Stimulated activated CD4-positive, alpha-beta T cell treated with anti-CD3 and anti-CD28 coated beads, TNF-alpha, amount 100 ng/mL, for 48 hours (primary cell): Measurements from ENCODE around the gene FHIT.
"Not testable (repeated sequence)": the region's sequence is repeated elsewhere in the genome, so short reads cannot be mapped to it uniquely, and the experiment has no call there.

ENCODE experiments used
- DNase-seq, 3 donors: peaks; one replicate each; pipeline ENCODE4 v3.0.0-alpha.2; 2020; ENCODE audit warnings: low read depth in 3 of 3

Gene FHIT

DNA sequence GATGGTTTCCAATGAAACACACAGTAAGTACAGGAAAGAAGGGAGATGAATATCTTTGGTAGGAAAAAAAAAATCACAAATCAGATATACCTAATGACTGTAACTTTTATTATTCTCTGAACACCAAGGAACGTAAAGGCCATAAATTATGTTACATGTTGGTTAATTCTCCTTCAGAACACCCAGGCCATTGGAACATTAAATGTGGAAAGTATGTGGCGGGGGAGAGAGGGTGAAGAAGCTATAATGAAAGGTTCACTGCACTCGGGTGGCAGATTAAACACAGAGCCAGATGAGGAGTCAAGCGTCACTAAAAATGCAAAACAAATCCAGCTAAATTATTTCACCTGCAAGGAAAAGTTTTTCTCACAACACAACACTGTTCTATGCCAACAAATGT, 193.8 kb downstream of the FHIT start:
- no peak for DNase-seq

GRCh38 chr3:61055447-61055846, 195.8 kb downstream of the FHIT start:
- DNase-seq, result no peak

DNA sequence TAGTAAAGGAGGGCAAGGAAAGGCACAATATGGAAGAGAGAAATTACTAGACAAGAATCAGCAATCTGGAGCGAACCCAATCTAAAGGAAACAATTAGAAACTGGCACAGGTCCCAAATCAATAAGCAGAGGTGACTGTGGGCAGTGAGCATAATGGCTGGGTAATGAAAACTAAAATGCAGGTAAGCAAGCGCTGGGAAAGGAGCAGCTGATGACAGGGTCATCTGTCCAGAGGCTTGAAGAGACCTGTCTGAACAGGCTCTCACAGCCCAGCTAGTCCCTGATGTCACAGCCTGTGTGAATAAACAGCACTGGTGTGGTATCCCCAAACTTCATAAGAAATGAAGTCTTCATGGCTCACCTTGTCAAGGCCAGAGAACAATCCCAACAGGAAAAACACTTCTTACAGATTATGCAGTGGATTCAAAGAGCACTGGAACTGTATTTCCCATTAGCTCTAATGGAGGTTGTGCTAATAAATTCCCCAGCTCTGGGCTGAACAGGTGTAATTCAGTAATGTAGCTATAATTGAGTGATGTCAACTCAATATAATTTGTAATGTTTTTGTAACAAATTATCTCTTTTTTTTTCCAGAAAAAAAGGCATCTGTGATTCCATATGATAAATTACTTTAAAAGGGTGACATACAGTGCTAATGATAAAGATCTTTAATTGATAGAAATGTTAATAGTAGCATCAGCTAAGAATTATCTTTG, 197.3 kb downstream of the FHIT start:
- no peak for DNase-seq

DNA sequence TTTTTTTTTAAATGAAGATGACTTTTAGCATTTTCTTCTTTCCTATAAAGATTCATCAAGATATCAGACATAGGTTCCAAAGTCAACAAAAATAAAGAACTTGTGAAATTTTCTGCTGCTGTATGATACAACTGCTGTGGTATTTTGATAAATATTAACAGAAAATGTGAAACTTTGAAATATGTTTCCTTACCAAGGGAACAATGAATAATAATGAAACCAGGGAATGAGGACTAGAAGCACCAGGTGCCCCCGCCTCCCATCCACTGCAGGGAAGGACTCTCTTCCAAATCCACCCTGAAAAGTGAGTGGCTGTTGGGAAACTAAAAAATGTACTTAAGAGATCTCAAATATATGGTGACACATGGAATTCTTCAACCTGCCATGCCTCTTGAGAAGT, 198.4 kb downstream of the FHIT start:
- DNase-seq, result no peak

DNA sequence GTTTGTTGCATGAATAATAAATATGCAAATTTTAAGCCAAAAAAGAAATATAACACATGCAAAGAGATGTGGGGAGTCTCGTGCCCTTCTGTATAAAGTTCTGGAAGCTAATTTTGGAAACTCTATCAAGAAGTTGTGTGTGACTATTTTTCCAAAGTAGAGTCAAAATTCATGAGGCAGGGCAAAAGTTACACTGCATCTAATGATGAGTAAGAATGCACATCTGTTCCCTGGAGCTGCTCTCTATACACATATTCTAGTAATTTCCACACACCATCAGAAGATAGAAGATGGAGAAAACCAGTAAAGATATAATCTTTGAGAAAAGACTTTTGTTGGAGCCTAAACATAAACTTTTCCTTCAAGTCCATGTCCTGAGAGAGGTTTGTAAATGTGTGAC, 199.6 kb downstream of the FHIT start:
- DNase-seq, result no peak

DNA sequence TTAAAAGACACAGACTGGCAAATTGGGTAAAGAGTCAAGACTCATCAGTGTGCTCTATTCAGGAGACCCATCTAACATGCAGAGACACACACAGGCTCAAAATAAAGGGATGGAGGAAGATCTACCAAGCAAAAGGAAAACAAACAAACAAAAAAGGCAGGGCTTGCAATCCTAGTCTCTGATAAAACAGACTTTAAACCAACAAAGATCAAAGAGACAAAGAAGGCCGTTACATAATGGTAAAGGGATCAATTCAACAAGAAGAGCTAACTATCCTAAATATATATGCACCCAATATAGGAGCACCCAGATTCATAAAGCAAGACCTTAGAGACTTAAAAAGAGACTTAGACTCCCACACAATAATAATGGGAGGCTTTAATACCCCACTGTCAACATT, 206.1 kb downstream of the FHIT start:
- not testable (repeated sequence) for DNase-seq

GRCh38 chr3:61043156-61043555, 208.1 kb downstream of the FHIT start:
- DNase-seq, result no peak

- no peak for DNase-seq
Measured at GRCh38 chr3:61040618-61041017, 210.6 kb downstream of the FHIT start.

- no peak for DNase-seq
Measured at GRCh38 chr3:61035573-61035972, 215.7 kb downstream of the FHIT start.

GRCh38 chr3:61032991-61033390, 218.3 kb downstream of the FHIT start:
- DNase-seq, result no peak

DNA sequence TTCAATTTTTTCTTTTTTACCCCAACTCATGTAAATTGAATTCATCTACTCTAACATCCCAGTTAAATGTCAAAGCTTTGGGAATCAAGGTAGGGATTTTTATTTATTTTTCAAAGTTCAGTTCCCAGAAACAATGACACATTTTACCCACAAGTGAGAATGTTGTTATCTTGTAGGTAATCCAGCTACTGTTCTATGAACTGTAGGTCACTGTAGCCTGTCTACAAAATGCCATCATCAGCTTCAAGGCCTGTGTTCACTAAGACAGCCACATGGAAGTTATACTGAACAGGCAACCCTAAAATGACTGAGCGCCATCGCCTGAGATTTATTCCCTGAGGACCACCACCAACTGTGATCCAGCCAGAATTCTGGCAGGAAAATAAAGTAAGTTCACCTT, 219.7 kb downstream of the FHIT start:
- DNase-seq, result no peak

DNA sequence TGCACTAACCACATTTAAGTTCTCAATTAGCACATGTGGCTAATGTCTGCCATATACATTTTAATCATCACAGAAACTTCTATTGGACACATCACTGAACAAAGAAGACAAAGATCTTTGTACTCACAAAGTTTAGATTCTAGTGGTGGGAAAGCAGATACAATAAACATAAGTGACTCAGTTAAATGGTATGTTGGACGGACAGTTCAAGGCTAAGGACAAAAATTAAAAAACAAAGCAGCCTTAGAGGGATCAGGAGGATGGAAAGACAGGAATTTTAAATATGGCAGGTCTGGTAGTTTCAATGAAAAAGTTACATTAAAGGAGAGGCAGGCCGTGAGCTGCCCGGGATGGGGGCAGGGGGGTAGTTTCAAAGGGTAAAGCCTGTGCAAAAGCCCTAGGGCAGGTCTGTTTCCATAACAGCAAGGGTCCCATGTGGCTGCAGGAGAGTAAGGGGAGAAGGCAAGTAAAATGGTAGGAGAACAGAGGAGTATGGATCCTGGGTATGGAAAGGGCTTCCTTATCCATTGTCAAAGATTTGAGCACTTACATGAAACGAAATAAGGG, 220.7 kb downstream of the FHIT start:
- DNase-seq, result no peak

DNA sequence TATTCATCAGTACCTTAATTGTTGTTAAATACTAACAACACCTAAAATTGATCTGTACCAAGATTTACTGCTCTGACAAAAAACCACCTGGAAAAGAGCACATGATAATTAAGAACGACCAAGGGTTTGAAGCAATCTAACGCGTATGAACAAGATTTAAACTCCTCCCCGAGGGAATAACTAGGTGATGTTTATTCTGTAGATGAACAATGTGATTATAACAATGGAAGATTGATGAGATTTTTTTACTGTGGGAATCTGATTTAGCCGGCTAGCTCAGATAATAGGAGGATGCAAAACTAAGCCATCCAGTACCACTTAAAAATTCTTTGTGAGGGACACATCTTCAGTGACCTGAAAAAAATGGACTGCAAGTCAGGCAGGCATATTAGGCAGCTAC, 222.1 kb downstream of the FHIT start:
- no peak for DNase-seq

DNA sequence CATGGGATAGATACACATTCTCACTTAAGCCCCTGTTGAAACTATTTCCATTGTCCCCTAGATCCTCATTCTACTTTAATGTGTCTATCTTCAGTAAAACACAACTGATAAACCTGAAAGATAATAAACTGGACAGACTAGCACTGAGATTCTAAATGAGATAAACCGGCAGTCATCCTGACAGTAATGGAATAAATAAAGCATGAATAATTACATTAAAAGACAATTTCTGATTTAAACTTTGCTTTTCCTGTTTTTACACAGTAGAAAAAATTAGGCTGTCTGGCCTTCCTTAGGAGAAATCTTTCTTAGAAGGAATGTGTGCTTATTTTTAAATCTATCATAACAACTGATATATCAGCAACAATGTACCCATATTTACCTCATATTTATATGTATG, 232.4 kb downstream of the FHIT start:
- DNase-seq, result no peak

GRCh38 chr3:61017028-61017427, 234.2 kb downstream of the FHIT start:
- DNase-seq, result not testable (repeated sequence)

DNA sequence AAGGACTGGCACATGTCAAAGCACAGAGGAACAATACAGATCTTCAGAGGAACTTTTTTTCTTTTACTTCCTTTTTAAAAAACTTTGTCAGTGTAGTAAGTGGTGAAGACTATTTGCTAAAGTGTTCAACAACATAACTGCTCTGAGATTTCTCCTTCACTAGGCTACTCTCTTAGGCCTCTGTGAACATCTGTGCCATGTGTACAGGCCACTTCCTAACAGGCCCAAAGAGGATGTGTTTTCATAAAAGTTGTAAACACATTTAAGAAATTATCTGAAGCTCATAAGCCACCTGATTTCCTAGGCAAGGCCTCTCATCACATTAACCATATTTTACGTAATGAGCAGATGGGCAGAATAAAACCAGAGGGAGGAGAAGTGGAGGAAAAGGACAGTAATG, 235.4 kb downstream of the FHIT start:
- no peak for DNase-seq

DNA sequence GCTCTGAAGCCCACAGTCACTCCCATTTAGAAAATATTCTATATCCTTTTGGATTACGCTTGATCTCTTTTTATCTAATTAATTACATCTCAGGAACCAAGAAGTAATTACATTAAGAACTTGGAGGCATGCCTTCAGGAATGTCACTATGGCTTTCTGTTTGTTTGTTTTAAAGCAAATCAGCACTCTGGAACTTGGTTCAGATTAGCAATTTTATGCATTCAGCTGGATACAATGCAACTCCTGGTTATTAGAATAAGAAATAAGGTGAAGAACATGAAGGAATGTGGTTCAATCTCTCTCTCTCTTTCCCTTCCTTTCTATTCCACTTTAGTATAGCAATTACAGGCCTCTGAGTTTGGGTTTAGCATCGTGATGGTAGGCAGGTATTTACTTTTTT, 235.8 kb downstream of the FHIT start:
- no peak for DNase-seq

DNA sequence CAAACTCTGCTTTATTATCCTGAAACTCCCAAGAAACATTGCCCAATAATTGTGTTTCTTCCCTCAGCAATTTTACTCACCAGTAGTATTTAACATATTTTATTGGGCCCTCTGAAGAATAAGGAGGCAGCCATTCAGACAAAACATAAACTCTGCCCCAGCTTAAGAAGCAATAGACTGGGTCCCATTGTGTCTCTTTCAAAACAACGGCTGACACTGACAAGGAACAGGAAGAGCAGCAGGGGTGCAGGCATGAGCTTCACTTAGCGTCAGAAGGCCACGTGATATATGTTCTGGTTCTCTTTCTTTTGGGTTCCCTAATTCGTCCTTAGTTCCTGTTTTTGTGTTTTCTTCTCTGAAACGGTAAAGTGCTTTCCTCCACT, 242.3 kb downstream of the FHIT start:
- no peak for DNase-seq

DNA sequence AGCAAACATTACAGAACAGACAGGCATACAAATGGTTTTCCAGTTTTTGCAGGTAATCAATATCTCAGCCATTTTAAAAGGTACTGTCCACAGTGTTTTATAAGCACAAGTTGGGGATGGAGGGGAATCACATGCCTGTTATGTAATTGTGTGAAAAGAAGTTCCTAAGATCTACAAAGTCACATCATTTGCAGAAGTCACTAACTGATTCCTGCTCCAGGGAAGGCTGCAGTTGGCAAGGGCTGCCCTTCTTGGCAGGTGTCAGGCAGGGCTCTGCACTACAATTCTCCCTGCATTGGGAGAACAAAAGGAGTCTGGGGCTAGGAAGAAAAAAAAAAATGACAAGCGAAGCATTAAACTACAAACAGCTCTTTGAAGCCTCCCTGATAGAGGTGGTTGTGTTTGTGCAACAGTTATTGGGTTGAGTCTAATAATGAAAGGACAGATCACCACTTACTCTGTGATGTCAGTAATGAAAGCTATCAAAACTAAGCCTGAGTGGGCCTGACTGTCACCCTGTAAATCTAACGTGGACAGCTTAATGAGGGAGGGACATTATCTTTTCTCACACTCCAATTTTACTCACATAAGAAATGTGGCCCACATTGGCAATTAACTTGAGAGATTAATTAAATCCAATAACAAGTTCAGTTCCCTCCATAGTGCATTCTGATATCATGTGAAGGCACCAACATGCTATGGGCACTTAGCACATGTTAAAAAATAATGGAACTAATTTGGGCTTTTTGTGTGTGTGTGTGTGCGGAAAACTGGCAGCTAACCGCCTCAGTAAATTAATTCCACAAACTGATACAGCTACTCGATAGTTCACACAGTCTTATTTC, 242.9 kb downstream of the FHIT start:
- no peak for DNase-seq

- no peak for DNase-seq
Measured at GRCh38 chr3:61005591-61005990, 245.7 kb downstream of the FHIT start.

DNA sequence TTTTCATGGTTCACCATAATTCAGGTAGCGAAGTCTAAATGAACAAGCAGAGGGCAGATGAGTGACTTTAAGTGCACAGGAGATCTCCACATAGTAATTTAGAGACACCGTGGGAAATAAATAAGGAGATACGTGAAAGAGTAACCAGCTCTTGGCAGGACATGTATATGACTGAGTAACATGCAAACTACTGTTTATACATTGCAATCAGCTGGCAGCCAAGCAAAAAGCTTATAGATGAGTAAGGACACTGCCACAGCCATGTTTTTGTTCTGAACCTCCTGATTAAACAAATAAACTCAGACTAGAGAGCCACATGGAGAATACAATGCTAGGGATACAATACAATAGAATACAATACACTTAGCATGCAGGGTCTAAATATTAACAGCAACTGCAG, 252.4 kb downstream of the FHIT start:
- DNase-seq, result no peak

DNA sequence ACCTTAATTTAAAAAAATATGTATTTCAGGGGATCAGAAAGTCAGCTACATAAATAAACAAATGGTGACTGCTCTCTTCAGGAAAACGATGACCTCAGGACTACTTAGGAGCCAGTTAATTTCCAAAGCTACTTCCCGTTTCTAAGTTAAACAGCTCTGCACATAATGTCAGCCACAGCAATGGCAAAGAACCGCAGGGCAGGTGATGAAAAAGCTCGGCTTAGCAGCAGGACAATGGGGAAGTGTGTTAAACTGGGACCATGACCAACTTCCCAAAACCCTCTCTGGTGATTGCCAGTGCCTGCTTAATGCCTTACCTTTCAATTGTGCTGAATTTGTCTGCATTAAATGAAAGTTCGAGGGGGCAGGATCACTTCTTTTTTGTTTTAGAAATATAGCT, 258.9 kb downstream of the FHIT start:
- no peak for DNase-seq

DNA sequence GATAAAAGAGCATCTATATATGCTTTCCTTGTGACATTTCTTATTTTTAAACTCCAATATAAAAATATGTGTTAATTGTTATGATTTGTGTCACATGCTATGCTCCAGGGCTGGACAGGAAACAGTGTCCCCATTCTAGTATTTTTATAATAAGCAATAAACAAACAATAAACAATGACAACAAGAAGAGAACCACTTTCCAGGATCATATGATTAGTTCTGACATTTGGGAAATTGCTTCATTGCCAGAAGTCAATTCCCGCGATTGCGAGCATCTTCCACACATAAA, 260.9 kb downstream of the FHIT start:
- DNase-seq, result no peak
